Motor neuron (in vitro differentiated cells): ENCODE data around the gene MCTP2. TPM values are rescaled to one million over a fixed set of nuclear protein-coding genes. Genes with fewer than 3 reads are reported as not detected.
"Not testable (repeated sequence)": the region's sequence is repeated elsewhere in the genome, so short reads cannot be mapped to it uniquely, and the experiment has no call there.

Experiments
- ATAC-seq, 8 experiments: fragments of 200-7000 bp; cut with Tn5 transposase; replicated peaks in 6 of 8; 2 replicates each; pipeline ENCODE4 v1.8.0; 2021; ENCODE audit warnings: mild to moderate bottlenecking in 8 of 8, moderate library complexity in 8 of 8
- H3K27ac ChIP-seq, 2 donors: fragments of 250-450 bp; sonication (Bioruptor Pico); 2 replicates each; pipeline ENCODE4 v1.9.0; 2021; ENCODE audit warnings: antibody characterized with exemption in 2 of 2, mild to moderate bottlenecking in 2 of 2, moderate library complexity in 1 of 2
- H3K4me1 ChIP-seq, 2 donors: fragments of 250-450 bp; sonication (Bioruptor Pico); replicated peaks in 1 of 2; 2 replicates each; pipeline ENCODE4 v1.6.1; 2021; ENCODE audit warnings: antibody characterized with exemption in 2 of 2, mild to moderate bottlenecking in 2 of 2, moderate library complexity in 1 of 2
- H3K4me3 ChIP-seq, 5 donors: fragments of 250-450 bp; sonication (Bioruptor Pico); 2 replicates each; pipeline ENCODE4 v1.9.0; 2021; ENCODE audit warnings: antibody characterized with exemption in 5 of 5, mild to moderate bottlenecking in 5 of 5, moderate library complexity in 4 of 5
- WGBS, 10 experiments: fragments of 450-650 bp; shearing (Covaris generic); methylation state at CpG; one replicate each; pipeline ENCODE4 v1.0.0; 2022; 5-methylcytosine and 5-hydroxymethylcytosine counted together
- in situ Hi-C, 9 experiments: fragments of 400-800 bp; cut with MboI; loops; one replicate each; pipeline ENCODE4 v1.15.0; 2021; ENCODE audit warnings: low sequenced_read_pairs in 9 of 9, low pct_unique_long_range_greater_than_20kb in 2 of 9; ENCODE audit not compliant: unreplicated experiment in 9 of 9
- total RNA-seq, 8 experiments: library from RNA; unstranded; fragments of 300-600 nt; gene quantifications; 2 replicates each; pipeline versions ENCODE4 v1.2.3 to v1.2.4, GENCODE V29; 2022

The MCTP2 gene
- total RNA-seq, 8 experiments from 2014 or later, result 0.11 to 50.8 (median 2.0) TPM

DNA sequence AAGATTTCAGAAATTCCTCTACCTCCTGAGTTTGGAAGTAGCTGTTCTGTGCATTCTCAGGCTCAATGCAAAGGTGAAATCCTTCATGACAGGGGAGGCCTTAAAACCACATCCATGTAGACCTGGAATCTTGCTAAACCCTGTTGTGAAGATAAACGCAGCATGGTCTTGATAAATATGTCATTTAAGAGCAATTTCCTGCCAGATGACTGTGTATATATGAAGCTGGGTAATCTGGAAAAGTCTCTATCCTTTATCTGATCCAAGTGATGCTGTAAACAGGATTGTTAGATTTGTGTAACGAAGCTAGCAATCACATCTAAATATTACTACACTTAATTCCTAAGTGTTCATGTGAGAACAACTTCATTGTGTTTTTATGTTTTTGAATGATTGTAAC lies 9.1 kb downstream of the MCTP2 start:
- in situ Hi-C loops, result no loop called here
- Histone ChIP-seq H3K4me1 (no peaks in the 10 kb centered on the region), H3K4me3 (no peak overlapping the region), H3K27ac (no peak overlapping the region)
- 39 to 100% (median 90%) methylated on average over 1 to 2 of the region's 2 CpGs; no CpG with 5 or more reads in 3 of the 10 experiments for WGBS, 10 experiments
- no peak for ATAC-seq

- in situ Hi-C loops, result no loop called here
- ATAC-seq, result no peak
- H3K4me3 ChIP-seq, result no peak overlapping the region
- H3K27ac ChIP-seq, result no peak overlapping the region
- 91 to 100% (median 100%) methylated on average over 1 to 2 of the region's 2 CpGs; no CpG with 5 or more reads in 3 of the 10 experiments for WGBS, 10 experiments
- H3K4me1 ChIP-seq, result peaks cover 0 to 3% of the 10 kb centered on the region in 2 donors
These were observed 10.9 kb downstream of the MCTP2 start for GRCh38 chr15:94242257-94242656.

DNA sequence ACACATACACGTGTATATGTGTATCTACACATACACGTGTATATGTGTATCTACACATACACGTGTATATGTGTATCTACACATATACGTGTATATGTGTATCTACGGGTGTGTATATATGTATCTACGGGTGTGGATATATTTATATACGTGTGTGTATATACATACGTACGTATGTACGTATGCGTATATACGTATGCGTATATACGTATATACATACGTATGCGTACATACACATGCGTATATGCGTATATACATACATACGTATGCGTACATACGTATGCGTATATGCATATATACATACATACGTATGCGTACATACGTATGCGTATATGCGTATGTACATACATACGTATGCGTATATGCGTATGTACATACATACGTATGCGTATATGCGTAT lies 11.6 kb downstream of the MCTP2 start:
- H3K4me1 ChIP-seq, H3K27ac ChIP-seq, H3K4me3 ChIP-seq, in situ Hi-C loops: not testable (repeated sequence)
- ATAC-seq, result peak in 1 of 8 experiments; percentile 53
- WGBS, 10 experiments, result 91 to 100% (median 94%) methylated on average over 3 to 29 of the region's 33 CpGs; no CpG with 5 or more reads in 2 of the 10 experiments

- Histone ChIP-seq H3K27ac (no peak overlapping the region), H3K4me3 (no peak overlapping the region), H3K4me1 (peaks cover 0 to 3% of the 10 kb centered on the region in 2 donors)
- in situ Hi-C loops, result no loop called here
- 95 to 100% (median 97%) methylated on average over 2 to 18 of the region's 24 CpGs; no CpG with 5 or more reads in 2 of the 10 experiments for WGBS, 10 experiments
- peak in 1 of 8 experiments; percentile 55 for ATAC-seq
These were observed 12.1 kb downstream of the MCTP2 start for GRCh38 chr15:94243418-94243817.

GRCh38 chr15:94246016-94246415 lies 14.7 kb downstream of the MCTP2 start:
- in situ Hi-C loops, result no loop called here
- 58 to 100% (median 82%) methylated on average over 1 to 4 of the region's 4 CpGs; no CpG with 5 or more reads in 1 of the 10 experiments for WGBS, 10 experiments

DNA sequence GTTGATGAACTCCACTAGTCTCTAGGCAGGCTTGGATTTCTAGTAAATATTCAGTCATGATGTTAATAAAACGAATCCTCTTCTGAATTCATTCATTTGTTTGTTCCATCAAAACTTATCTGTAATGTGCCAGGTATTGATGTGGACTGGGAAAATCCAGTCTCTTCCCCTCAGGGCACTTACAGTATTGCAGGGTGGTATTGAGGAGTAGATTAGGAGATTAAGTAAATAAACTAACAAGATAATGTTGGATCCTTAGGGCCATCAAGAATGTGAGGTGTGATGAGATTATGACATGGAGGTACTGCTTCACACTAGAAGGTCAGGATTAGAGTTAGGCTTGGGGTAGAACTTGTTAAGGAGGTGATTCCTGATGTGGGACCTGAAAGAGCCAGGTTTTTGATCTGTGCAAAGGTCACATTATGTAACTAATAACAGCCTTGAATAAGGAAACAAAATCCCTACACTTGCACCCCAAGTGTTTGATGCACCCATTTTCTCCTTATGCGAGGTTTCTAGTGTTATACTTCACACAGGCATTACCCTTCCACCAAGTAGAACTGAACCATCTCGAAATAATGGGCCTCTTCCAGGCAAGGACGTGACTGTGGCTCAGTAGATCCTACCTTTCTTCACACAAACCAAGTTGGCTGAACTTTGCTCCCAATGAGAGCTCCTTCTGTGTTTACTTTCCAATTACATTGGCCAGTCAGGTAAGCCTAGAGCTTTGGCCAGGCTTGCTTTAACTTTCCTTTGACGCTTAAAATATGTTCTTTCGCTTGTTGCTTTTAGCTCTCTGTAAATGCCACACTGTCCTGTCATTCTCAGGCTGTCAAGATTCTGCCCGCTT lies 16.7 kb downstream of the MCTP2 start:
- WGBS, 10 experiments, result 0 to 90% (median 73%) methylated on average over 1 to 7 of the region's 7 CpGs
- Histone ChIP-seq H3K27ac (no peak overlapping the region), H3K4me3 (no peak overlapping the region), H3K4me1 (peaks cover 0 to 3% of the 10 kb centered on the region in 2 donors)
- in situ Hi-C loops, result no loop called here
- no peak for ATAC-seq

More at GRCh38 chr15:94246016-94246415, 14.7 kb downstream of the MCTP2 start:
- no peak overlapping the region for H3K4me3 ChIP-seq
- no peak overlapping the region for H3K27ac ChIP-seq
- peaks cover 0 to 3% of the 10 kb centered on the region in 2 donors for H3K4me1 ChIP-seq
- ATAC-seq, result no peak

- in situ Hi-C loops, result no loop called here
- Histone ChIP-seq H3K4me3 (no peak overlapping the region), H3K4me1 (peaks cover 0 to 3% of the 10 kb centered on the region in 2 donors), H3K27ac (no peak overlapping the region)
- WGBS, 10 experiments, result 80 to 100% (median 90%) methylated on average over 1 to 2 of the region's 2 CpGs; no CpG with 5 or more reads in 3 of the 10 experiments
- no peak for ATAC-seq
These were observed 19.4 kb downstream of the MCTP2 start for GRCh38 chr15:94250801-94251200.

GRCh38 chr15:94252223-94252766 lies 20.9 kb downstream of the MCTP2 start:
- Histone ChIP-seq H3K27ac (no peak overlapping the region), H3K4me3 (no peak overlapping the region), H3K4me1 (no peaks in the 10 kb centered on the region)
- in situ Hi-C loops, result no loop called here
- ATAC-seq, result no peak
- WGBS, 10 experiments, result 25 to 75% (median 55%) methylated on average over 1 of the region's 1 CpG; no CpG with 5 or more reads in 2 of the 10 experiments

- 55 to 100% (median 85%) methylated on average over 1 to 2 of the region's 2 CpGs for WGBS, 10 experiments
- H3K27ac ChIP-seq, result no peak overlapping the region
- in situ Hi-C loops, result no loop called here
- no peaks in the 10 kb centered on the region for H3K4me1 ChIP-seq
- H3K4me3 ChIP-seq, result no peak overlapping the region
- no peak for ATAC-seq
These were observed 21.6 kb downstream of the MCTP2 start for GRCh38 chr15:94252906-94253491.

GRCh38 chr15:94253742-94254141 lies 22.4 kb downstream of the MCTP2 start:
- 33 to 93% (median 68%) methylated on average over 2 to 3 of the region's 3 CpGs; no CpG with 5 or more reads in 1 of the 10 experiments for WGBS, 10 experiments
- ATAC-seq, result peak in 3 of 8 experiments; percentile 4 to 23 (median 22)
- in situ Hi-C loops, result no loop called here

DNA sequence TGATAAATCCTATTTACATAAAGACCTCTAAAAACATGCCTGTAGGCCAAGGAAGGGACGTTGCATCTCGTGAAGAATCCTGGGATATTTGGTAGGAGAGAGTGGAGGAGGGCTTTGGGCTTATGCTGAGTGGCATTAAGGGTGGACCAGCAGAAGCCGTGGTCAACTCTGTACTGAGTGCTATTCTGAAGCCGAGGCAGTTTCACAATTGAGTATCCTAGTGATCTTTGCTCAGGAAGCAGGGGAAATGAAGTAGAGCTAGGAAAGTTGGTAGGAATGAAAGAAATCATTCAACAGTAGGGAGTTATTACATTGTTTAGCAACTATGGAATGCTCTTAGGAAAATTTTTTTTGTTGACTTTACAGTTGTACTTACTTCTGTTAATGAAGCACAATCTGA lies 24.2 kb downstream of the MCTP2 start:
- ATAC-seq, result peak in 2 of 8 experiments; percentile 32 to 71
- in situ Hi-C loops, result no loop called here
- WGBS, 10 experiments, result 0 to 92% (median 83%) methylated on average over 1 to 4 of the region's 4 CpGs; no CpG with 5 or more reads in 2 of the 10 experiments
- no peaks in the 10 kb centered on the region for H3K4me1 ChIP-seq
- H3K4me3 ChIP-seq, result no peak overlapping the region
- no peak overlapping the region for H3K27ac ChIP-seq

More at GRCh38 chr15:94253742-94254141, 22.4 kb downstream of the MCTP2 start:
- Histone ChIP-seq H3K4me1 (no peaks in the 10 kb centered on the region), H3K4me3 (no peak overlapping the region), H3K27ac (no peak overlapping the region)

GRCh38 chr15:94256511-94256910 lies 25.1 kb downstream of the MCTP2 start:
- WGBS, 10 experiments, result 17 to 100% (median 90%) methylated on average over 1 to 3 of the region's 3 CpGs
- Histone ChIP-seq H3K4me3 (no peak overlapping the region), H3K27ac (no peak overlapping the region), H3K4me1 (no peaks in the 10 kb centered on the region)
- in situ Hi-C loops, result no loop called here
- ATAC-seq, result no peak

DNA sequence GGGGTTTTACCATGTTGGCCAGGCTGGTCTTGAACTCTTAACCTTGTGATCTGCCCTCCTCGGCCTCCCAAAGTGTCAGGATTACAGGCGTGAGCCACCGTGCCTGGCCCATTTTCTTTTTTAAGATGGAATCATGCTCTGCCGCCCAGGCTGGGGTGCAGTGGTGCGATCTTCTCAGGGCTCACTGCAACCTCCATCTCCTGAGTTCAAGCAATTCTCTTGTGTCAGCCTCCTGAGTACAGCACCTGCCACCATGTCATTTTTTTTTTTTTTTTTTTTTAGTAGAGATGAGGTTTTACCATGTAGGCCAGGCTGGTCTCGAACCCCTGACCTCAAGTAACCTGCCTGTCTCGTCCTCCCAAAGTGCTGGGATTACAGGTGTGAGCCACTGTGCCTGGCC lies 26.4 kb downstream of the MCTP2 start:
- 40 to 100% (median 84%) methylated on average over 1 to 7 of the region's 7 CpGs for WGBS, 10 experiments
- H3K27ac ChIP-seq, H3K4me1 ChIP-seq, ATAC-seq, H3K4me3 ChIP-seq, in situ Hi-C loops: not testable (repeated sequence)
